ENCODE results near the gene S100PBP. TPM values are rescaled to one million over a fixed set of nuclear protein-coding genes. Genes with fewer than 3 reads are reported as not detected.

Gene S100PBP
- total and polyA plus RNA-seq, 2 of the 13 experiments (the other 11 are each of a cell fraction or from before 2014, with no cell fraction given) = 20.4 to 26.1 TPM

GRCh38 chr1:32884726-32885125 lies 67.3 kb downstream of the S100PBP start:
- TF ChIP-seq ZNF792 (CRISPR knock-in tag; IDR thresholded peaks at IDR 0.05) = no peak
- no peak for TF ChIP-seq RBM39 (IDR thresholded peaks at IDR 0.05; ENCODE audit: low read depth, low read length, poor library complexity, severe bottlenecking)
- no peak for TF ChIP-seq ZHX1 (CRISPR knock-in tag; IDR thresholded peaks at IDR 0.05; ENCODE audit: low read depth)
- TF ChIP-seq SETDB1 (CRISPR knock-in tag; IDR thresholded peaks at IDR 0.05; ENCODE audit: borderline replicate concordance) = no peak
- TF ChIP-seq ZSCAN12 (CRISPR knock-in tag; IDR thresholded peaks at IDR 0.05) = no peak
- TF ChIP-seq ESRRA (CRISPR knock-in tag; IDR thresholded peaks at IDR 0.05; ENCODE audit: low read depth) = no peak
- Histone ChIP-seq H3K9ac (ENCODE audit: insufficient read depth, low read depth, low read length) (no peak overlapping the region), H4K20me1 (ENCODE audit: insufficient read depth, low read length) (0 out of 2 replicates have a peak, but pooled peaks cover 4% of the 10 kb centered on the region), H3K27me3 (ENCODE audit: control insufficient read depth in 1 of 2, insufficient read depth in 2 of 2, low read length in 2 of 2) (peaks cover 9 to 55% of the 10 kb centered on the region in 2 experiments; a peak in 4 of 5 replicates), H3K4me2 (ENCODE audit: low read depth, low read length) (no peak overlapping the region), H2AFZ (ENCODE audit: low read length) (no peak overlapping the region), H3K4me3 (replicated peaks in 1 of 3; ENCODE audit: insufficient read depth in 1 of 3, low read depth in 2 of 3, low read length in 3 of 3) (no peak overlapping the region), H3K9me3 (ENCODE audit: low read length) (no peaks in the 10 kb centered on the region), H3K27ac (ENCODE audit: extremely low read length, insufficient read depth, low read length) (no peak overlapping the region), H3K79me2 (ENCODE audit: insufficient read depth, low read length) (no peaks in the 10 kb centered on the region), H3K36me3 (replicated peaks in 1 of 2; ENCODE audit: control insufficient read depth in 1 of 2, insufficient read depth in 2 of 2, low read length in 2 of 2) (no peaks in the 10 kb centered on the region), H3K4me1 (ENCODE audit: insufficient read depth, low read length) (peaks cover 7% of the 10 kb centered on the region)
- no peak for FAIRE-seq
- in situ Hi-C loops (cut with HindIII; ENCODE audit: extremely low pct_ligation_motif_present, low pct_unique_long_range_greater_than_20kb) = no loop called here
- BruUV-seq (replicated peaks) = no TSS peak
- no peak for ATAC-seq
- no peak for DNase-seq (ENCODE audit: low spot score)
- ChIA-PET POLR2A (no interaction called here), CTCF (ENCODE audit: low intra/inter-chr PET ratio, low total read pairs) (no interaction called here)
- WGBS (ENCODE audit: low lambda C conversion rate) = 7% methylated on average over 3 of the region's 12 CpGs
- intact Hi-C loops (cut with micrococcal nuclease; ENCODE audit: unreplicated experiment) = no loop called here

- peaks cover 9 to 57% of the 10 kb centered on the region in 2 experiments; a peak in 4 of 5 replicates for H3K27me3 ChIP-seq (ENCODE audit: control insufficient read depth in 1 of 2, insufficient read depth in 2 of 2, low read length in 2 of 2)
- H3K4me1 ChIP-seq (ENCODE audit: insufficient read depth, low read length) = peaks cover 7% of the 10 kb centered on the region
- DNase-seq (ENCODE audit: low spot score) (no peak), ATAC-seq (no peak), FAIRE-seq (no peak)
- in situ Hi-C loops (cut with HindIII; ENCODE audit: extremely low pct_ligation_motif_present, low pct_unique_long_range_greater_than_20kb) = no loop called here
- 23% methylated on average over 7 of the region's 8 CpGs for WGBS (ENCODE audit: low lambda C conversion rate)
- no peak overlapping the region for H3K27ac ChIP-seq (ENCODE audit: extremely low read length, insufficient read depth, low read length)
- H3K9me3 ChIP-seq (ENCODE audit: low read length) = no peaks in the 10 kb centered on the region
- CTCF ChIA-PET (ENCODE audit: low intra/inter-chr PET ratio, low total read pairs) = interaction anchor here (0.7 kb wide), 1 partner anchor 13 kb away, joined by 3 read pairs; no protein-coding TSS in a partner anchor
- no peak overlapping the region for H3K4me2 ChIP-seq (ENCODE audit: low read depth, low read length)
- intact Hi-C loops (cut with micrococcal nuclease; ENCODE audit: unreplicated experiment) = no loop called here
- 0 out of 2 replicates have a peak, but pooled peaks cover 4% of the 10 kb centered on the region for H4K20me1 ChIP-seq (ENCODE audit: insufficient read depth, low read length)
- BruUV-seq (replicated peaks) = no TSS peak
- H3K79me2 ChIP-seq (ENCODE audit: insufficient read depth, low read length) = no peaks in the 10 kb centered on the region
- H3K4me3 ChIP-seq (replicated peaks in 1 of 3; ENCODE audit: insufficient read depth in 1 of 3, low read depth in 2 of 3, low read length in 3 of 3) = no peak overlapping the region
- POLR2A ChIA-PET = no interaction called here
- H2AFZ ChIP-seq (ENCODE audit: low read length) = no peak overlapping the region
- no peak overlapping the region for H3K9ac ChIP-seq (ENCODE audit: insufficient read depth, low read depth, low read length)
- no peaks in the 10 kb centered on the region for H3K36me3 ChIP-seq (replicated peaks in 1 of 2; ENCODE audit: control insufficient read depth in 1 of 2, insufficient read depth in 2 of 2, low read length in 2 of 2)
- TF ChIP-seq CCAR2 (optimal IDR thresholded peaks at IDR 0.05; ENCODE audit: low read depth, low read length) (no peak), ZNF430 (CRISPR knock-in tag; IDR thresholded peaks at IDR 0.05) (no peak), PRDM10 (CRISPR knock-in tag; IDR thresholded peaks at IDR 0.05; ENCODE audit: low read depth) (no peak), AGO1 (IDR thresholded peaks at IDR 0.05; ENCODE audit: low read depth, low read length, poor library complexity, severe bottlenecking) (no peak)
These were observed 68.2 kb downstream of the S100PBP start for GRCh38 chr1:32885676-32886003.
